Hepatocyte (in vitro differentiated cells): ENCODE measurements around the gene EHD1. TPM values are rescaled to one million over a fixed set of nuclear protein-coding genes. Genes with fewer than 3 reads are reported as not detected.

Source experiments
- DNase-seq: peaks from one replicate; pipeline ENCODE4 v3.0.0-alpha.2; 2016; ENCODE audit warnings: low spot score
- H2AFZ ChIP-seq: fragments of 200-600 bp; sonication (generic); 2 replicates; pipeline ENCODE4 v1.6.0; 2016; ENCODE audit warnings: antibody characterized with exemption, mild to moderate bottlenecking
- H3K27ac ChIP-seq: fragments of 200-600 bp; sonication (generic); 2 replicates; pipeline ENCODE4 v1.5.1; 2016; ENCODE audit warnings: mild to moderate bottlenecking
- H3K27me3 ChIP-seq: fragments of 200-600 bp; sonication (generic); 2 replicates; pipeline ENCODE4 v1.6.1; 2016
- H3K36me3 ChIP-seq: fragments of 200-600 bp; sonication (generic); replicated peaks from 2 replicates; pipeline ENCODE4 v1.5.1; 2016; ENCODE audit warnings: low read depth; ENCODE audit not compliant: insufficient read depth
- H3K4me1 ChIP-seq: fragments of 200-600 bp; sonication (generic); 2 replicates; pipeline ENCODE4 v1.5.1; 2016; ENCODE audit warnings: mild to moderate bottlenecking, moderate library complexity; ENCODE audit not compliant: insufficient read depth
- H3K4me2 ChIP-seq: fragments of 200-600 bp; sonication (generic); 2 replicates; pipeline ENCODE4 v1.6.0; 2016
- H3K4me3 ChIP-seq: fragments of 200-600 bp; sonication (generic); 2 replicates; pipeline ENCODE4 v1.5.1; 2016; ENCODE audit warnings: mild to moderate bottlenecking
- H3K79me2 ChIP-seq: fragments of 200-600 bp; sonication (generic); 2 replicates; pipeline ENCODE4 v1.6.0; 2017; ENCODE audit warnings: mild to moderate bottlenecking
- H3K9me2 ChIP-seq: fragments of 200-600 bp; sonication (generic); replicated peaks from 2 replicates; pipeline ENCODE4 v1.6.0; 2017; ENCODE audit warnings: mild to moderate bottlenecking; ENCODE audit not compliant: insufficient read depth
- H3K9me3 ChIP-seq: fragments of 200-600 bp; sonication (generic); 2 replicates; pipeline ENCODE4 v1.5.1; 2016; ENCODE audit warnings: low read depth, mild to moderate bottlenecking
- H4K20me1 ChIP-seq: fragments of 200-600 bp; sonication (generic); 2 replicates; pipeline ENCODE4 v1.6.0; 2016; ENCODE audit warnings: mild to moderate bottlenecking; ENCODE audit not compliant: insufficient read depth, poor library complexity, severe bottlenecking
- EZH2 ChIP-seq: fragments of 200-600 bp; sonication (generic); IDR thresholded peaks from 2 replicates; pipeline ENCODE4 v1.6.1; 2016; ENCODE audit warnings: antibody characterized with exemption, mild to moderate bottlenecking, borderline replicate concordance
- EZH2phosphoT487 ChIP-seq: fragments of 200-600 bp; sonication (generic); IDR thresholded peaks from one replicate; pipeline ENCODE4 v1.6.1; 2018; ENCODE audit warnings: antibody characterized with exemption, mild to moderate bottlenecking, low read depth, moderate library complexity; ENCODE audit not compliant: unreplicated experiment, severe bottlenecking
- WGBS: methylation state at CpG from one replicate; pipeline ENCODE4 v1.1.6; 2016; ENCODE audit warnings: low lambda C conversion rate; ENCODE audit errors: missing lambda C conversion rate; 5-methylcytosine and 5-hydroxymethylcytosine counted together
- polyA plus RNA-seq: library from polyadenylated mRNA; unstranded; fragments of >200 nt; fragmentation: Nextera tagmentation; extraction: Ambion mirVana; gene quantifications from 2 replicates; pipeline ENCODE4 v1.2.1, GENCODE V29; 2016
- total RNA-seq: library from RNA; depleted of rRNA; stranded (reverse); fragments of >200 nt; gene quantifications from 2 replicates; pipeline ENCODE4 v1.2.3, GENCODE V29; 2014
- TF ChIP-seq, protein P1 (sequence below): fragments of 200-600 bp; sonication (generic); IDR thresholded peaks from 2 replicates; pipeline ENCODE4 v1.5.1; 2016; ENCODE audit warnings: antibody characterized with exemption, mild to moderate bottlenecking; ENCODE audit not compliant: poor library complexity

Gene EHD1
- total RNA-seq (44.8 and 52.4 TPM in 2 replicates), polyA plus RNA-seq (66.6 and 69.5 TPM in 2 replicates)

DNA sequence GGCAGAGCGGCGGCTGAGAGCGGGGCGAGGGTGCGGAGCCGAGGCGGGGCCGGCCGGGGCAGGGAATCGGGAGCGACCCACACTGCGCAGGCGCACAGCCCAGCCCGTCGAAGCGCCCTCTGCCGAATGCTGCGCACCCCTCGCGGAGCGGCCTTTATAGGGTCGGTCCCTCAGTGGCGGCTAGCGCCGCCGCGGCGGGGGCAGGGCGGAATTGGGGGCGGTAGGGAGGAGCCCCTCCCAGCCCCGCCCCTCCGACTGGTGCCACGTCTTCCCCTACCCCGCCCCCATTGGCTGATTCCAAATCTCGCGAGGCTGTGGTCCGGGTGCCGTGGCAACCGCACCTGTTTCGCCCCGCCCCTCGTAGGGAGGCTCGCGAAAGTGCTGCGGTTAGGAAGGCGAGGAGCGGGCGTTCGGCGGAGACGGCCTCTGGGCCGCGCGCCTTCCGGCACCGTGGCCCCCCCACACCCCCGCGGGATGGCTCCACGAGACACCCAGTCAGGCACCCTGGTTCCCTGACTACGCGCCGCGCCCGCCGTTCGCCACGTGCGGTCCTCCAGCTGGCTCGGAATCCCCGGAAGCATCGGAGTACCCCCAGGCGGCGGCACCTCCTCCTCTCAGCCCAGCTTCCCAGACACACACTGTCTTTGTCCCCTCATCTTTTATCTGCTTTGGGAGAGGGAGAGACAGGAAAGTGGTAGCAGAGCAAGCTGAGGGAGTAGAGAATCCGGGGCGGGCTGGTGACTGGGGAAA, at the start of gene EHD1:
Gene EHD1 (minus strand): TSS at position 128 of the 750 bp plus-strand sequence. CDS start 157 bp downstream, outside the sequence.
- H3K9me2 ChIP-seq, result no peaks in the 10 kb centered on the region
- H3K79me2 ChIP-seq, result peaks cover 50% of the 10 kb centered on the region
- peaks cover 22% of the 10 kb centered on the region for H4K20me1 ChIP-seq
- H3K4me2 ChIP-seq, result peak within 1 kb of the TSS; percentile 94
- H3K27me3 ChIP-seq, result no peaks in the 10 kb centered on the region
- H3K27ac ChIP-seq, result peak within 1 kb of the TSS; percentile 97
- DNase-seq, result peak; percentile 100
- no peaks in the 10 kb centered on the region for H3K9me3 ChIP-seq
- peaks cover 24% of the 10 kb centered on the region for H3K4me1 ChIP-seq
- WGBS, result 2% methylated on average over 38 of the region's 75 CpGs
- peak within 1 kb of the TSS; percentile 65 for H2AFZ ChIP-seq
- no peaks in the 10 kb centered on the region for H3K36me3 ChIP-seq
- no peak for TF ChIP-seq EZH2phosphoT487
- TF ChIP-seq, protein P1, sequence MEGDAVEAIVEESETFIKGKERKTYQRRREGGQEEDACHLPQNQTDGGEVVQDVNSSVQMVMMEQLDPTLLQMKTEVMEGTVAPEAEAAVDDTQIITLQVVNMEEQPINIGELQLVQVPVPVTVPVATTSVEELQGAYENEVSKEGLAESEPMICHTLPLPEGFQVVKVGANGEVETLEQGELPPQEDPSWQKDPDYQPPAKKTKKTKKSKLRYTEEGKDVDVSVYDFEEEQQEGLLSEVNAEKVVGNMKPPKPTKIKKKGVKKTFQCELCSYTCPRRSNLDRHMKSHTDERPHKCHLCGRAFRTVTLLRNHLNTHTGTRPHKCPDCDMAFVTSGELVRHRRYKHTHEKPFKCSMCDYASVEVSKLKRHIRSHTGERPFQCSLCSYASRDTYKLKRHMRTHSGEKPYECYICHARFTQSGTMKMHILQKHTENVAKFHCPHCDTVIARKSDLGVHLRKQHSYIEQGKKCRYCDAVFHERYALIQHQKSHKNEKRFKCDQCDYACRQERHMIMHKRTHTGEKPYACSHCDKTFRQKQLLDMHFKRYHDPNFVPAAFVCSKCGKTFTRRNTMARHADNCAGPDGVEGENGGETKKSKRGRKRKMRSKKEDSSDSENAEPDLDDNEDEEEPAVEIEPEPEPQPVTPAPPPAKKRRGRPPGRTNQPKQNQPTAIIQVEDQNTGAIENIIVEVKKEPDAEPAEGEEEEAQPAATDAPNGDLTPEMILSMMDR, result peak; percentile 64
- TF ChIP-seq EZH2, result no peak
- peak within 1 kb of the TSS; percentile 79 for H3K4me3 ChIP-seq

DNA sequence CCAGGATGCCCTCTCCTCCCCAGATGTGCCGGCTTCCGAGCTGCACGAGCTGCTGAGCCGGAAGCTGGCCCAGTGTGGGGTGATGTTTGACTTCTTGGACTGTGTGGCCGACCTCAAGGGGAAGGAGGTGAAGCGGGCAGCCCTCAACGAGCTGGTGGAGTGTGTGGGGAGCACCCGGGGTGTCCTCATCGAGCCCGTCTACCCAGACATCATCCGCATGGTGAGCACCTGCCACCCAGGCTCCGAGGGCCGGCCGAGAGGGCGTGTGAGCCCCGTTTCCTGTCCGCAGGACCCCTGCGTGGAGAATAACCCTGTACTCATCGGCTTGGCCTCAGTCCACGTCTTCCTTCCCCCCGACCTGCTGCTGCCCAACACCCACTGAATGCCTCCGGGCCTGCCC, 48.3 kb upstream of the EHD1 start:
- Histone ChIP-seq H2AFZ (no peak overlapping the region), H4K20me1 (no peaks in the 10 kb centered on the region), H3K27me3 (no peaks in the 10 kb centered on the region), H3K4me3 (no peak overlapping the region), H3K36me3 (no peaks in the 10 kb centered on the region), H3K27ac (no peak overlapping the region), H3K4me2 (no peak overlapping the region), H3K9me3 (no peaks in the 10 kb centered on the region), H3K79me2 (peaks cover 8% of the 10 kb centered on the region), H3K4me1 (peaks cover 3% of the 10 kb centered on the region), H3K9me2 (no peaks in the 10 kb centered on the region)
- DNase-seq, result peak; percentile 3
- WGBS, result 89% methylated on average over 21 of the region's 22 CpGs
- TF ChIP-seq EZH2phosphoT487 (no peak), EZH2 (no peak)
- TF ChIP-seq, protein P1, result no peak

DNA sequence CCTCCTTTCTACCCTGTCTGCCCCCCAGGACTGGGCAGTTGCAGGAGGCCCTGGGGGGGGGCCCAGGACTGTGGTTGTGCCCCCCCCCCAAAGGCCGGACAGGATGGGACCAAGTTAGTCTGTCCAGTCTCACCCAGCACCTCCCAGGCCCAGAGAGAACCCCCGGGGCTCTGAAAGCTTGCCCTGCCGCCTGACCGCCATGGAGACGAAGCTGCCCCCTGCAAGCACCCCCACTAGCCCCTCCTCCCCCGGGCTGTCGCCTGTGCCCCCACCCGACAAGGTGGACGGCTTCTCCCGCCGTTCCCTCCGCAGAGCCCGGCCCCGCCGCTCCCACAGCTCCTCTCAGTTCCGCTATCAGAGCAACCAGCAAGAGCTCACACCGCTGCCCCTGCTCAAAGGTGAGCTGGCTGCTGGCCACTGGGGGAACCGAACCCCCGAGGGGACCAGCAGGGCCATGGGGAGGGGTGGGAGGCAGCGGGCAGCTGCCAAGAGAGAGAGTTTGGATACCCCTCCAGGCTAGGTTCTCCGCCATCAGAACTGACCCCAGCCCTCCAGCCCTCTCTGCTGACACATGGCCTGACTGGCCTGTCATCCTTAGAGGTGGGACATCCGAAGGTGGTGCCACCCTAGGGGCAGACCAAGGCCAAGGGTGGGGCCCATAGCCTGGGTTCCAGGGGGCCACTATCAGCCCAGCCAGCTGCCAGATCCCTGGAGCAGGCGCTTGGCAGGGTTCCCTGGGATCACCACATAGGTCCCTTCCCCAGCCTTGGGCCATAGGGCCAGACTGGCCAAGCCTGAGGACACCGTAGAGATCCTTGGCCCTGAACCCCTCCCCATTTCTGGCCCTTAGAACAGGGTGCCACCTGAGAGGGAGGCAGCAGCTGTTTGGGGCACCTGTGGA, 47.4 kb upstream of the EHD1 start:
- 83% methylated on average over 14 of the region's 24 CpGs for WGBS
- H3K4me3 ChIP-seq, result peak overlapping the region; percentile 91
- peak; percentile 34 for DNase-seq
- no peak overlapping the region for H3K27ac ChIP-seq
- H4K20me1 ChIP-seq, result no peaks in the 10 kb centered on the region
- no peak overlapping the region for H2AFZ ChIP-seq
- H3K27me3 ChIP-seq, result no peaks in the 10 kb centered on the region
- peaks cover 3% of the 10 kb centered on the region for H3K4me1 ChIP-seq
- H3K36me3 ChIP-seq, result no peaks in the 10 kb centered on the region
- H3K9me3 ChIP-seq, result no peaks in the 10 kb centered on the region
- TF ChIP-seq EZH2phosphoT487 (no peak), EZH2 (no peak)
- TF ChIP-seq, protein P1, result no peak
- peaks cover 8% of the 10 kb centered on the region for H3K79me2 ChIP-seq
- H3K9me2 ChIP-seq, result no peaks in the 10 kb centered on the region
- H3K4me2 ChIP-seq, result peak overlapping the region; percentile 89
